Lower lobe of right lung (tissue), 2 donors: ENCODE measurements around the gene MYO1D. TPM values are rescaled to one million over a fixed set of nuclear protein-coding genes. Genes with fewer than 3 reads are reported as not detected.

Experiments used
- ATAC-seq, 2 donors: fragments of 200-7000 bp; cut with Tn5 transposase; one replicate each; pipeline ENCODE4 v1.9.1; 2020 to 2022; ENCODE audit warnings: mild to moderate bottlenecking in 2 of 2, moderate library complexity in 2 of 2
- DNase-seq: peaks from one replicate; pipeline ENCODE4 v3.0.0-alpha.2; 2020
- H3K27ac ChIP-seq: fragments of 200-600 bp; one replicate; pipeline ENCODE4 v1.8.0; 2022
- H3K27me3 ChIP-seq: fragments of 200-600 bp; one replicate; pipeline ENCODE4 v1.8.0; 2022; ENCODE audit warnings: low read depth
- H3K36me3 ChIP-seq: fragments of 200-600 bp; one replicate; pipeline ENCODE4 v1.8.0; 2022; ENCODE audit warnings: mild to moderate bottlenecking
- H3K4me1 ChIP-seq: fragments of 200-600 bp; one replicate; pipeline ENCODE4 v1.8.0; 2022
- H3K4me3 ChIP-seq: fragments of 200-600 bp; one replicate; pipeline ENCODE4 v1.8.0; 2022; ENCODE audit warnings: mild to moderate bottlenecking
- H3K9me3 ChIP-seq: fragments of 200-600 bp; one replicate; pipeline ENCODE4 v1.8.0; 2022
- intact Hi-C: fragments of 100-400 bp; cut with DNase I; formaldehyde crosslinking; loops from one replicate; pipeline ENCODE4 v1.11.0; 2022
- total RNA-seq: library from RNA; stranded (reverse); fragmentation: NEBNext Ultra II Directional; extraction: Animal tissue kit (Norgen Biotek cat#: 25700); gene quantifications from one replicate; pipeline ENCODE4 v1.2.1, GENCODE V29; 2021
- TF ChIP-seq, protein P1 (sequence below): fragments of 200-600 bp; IDR thresholded peaks from one replicate; pipeline ENCODE4 v1.8.0; 2022; ENCODE audit warnings: antibody characterized with exemption, mild to moderate bottlenecking
- donor health status: DM: no; HTN: yes; CAD: no; lungs with severe emphysema.

Gene MYO1D
- total RNA-seq, 1 donor from 2014 or later: 58.0 TPM

DNA sequence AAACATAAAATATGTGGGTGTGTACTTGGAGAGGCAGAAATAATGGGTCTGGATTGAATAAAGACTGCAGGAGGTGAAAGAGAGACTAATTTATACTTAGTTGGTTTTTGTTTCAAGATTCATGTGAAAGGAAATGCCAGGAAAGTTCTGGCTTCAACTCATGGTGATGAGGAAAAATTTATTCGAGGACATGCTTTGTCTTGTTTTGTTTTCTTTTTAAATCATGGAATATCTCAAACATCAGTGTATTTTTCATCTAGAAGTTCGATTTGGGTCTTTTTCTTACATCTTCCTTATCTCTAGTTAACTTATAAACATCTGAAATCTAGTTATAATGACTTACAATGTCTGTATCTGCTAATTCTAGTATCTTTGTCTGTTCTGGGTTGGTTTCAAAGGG is 275.1 kb downstream of the MYO1D start:
- no peaks in the 10 kb centered on the region for H3K4me1 ChIP-seq
- no peaks in the 10 kb centered on the region for H3K27me3 ChIP-seq
- intact Hi-C loops: no loop called here
- no peaks in the 10 kb centered on the region for H3K9me3 ChIP-seq
- H3K36me3 ChIP-seq: peaks cover 12% of the 10 kb centered on the region
- H3K27ac ChIP-seq: no peak overlapping the region
- TF ChIP-seq, protein P1, sequence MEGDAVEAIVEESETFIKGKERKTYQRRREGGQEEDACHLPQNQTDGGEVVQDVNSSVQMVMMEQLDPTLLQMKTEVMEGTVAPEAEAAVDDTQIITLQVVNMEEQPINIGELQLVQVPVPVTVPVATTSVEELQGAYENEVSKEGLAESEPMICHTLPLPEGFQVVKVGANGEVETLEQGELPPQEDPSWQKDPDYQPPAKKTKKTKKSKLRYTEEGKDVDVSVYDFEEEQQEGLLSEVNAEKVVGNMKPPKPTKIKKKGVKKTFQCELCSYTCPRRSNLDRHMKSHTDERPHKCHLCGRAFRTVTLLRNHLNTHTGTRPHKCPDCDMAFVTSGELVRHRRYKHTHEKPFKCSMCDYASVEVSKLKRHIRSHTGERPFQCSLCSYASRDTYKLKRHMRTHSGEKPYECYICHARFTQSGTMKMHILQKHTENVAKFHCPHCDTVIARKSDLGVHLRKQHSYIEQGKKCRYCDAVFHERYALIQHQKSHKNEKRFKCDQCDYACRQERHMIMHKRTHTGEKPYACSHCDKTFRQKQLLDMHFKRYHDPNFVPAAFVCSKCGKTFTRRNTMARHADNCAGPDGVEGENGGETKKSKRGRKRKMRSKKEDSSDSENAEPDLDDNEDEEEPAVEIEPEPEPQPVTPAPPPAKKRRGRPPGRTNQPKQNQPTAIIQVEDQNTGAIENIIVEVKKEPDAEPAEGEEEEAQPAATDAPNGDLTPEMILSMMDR: no peak
- no peak for DNase-seq
- ATAC-seq: no peak
- no peak overlapping the region for H3K4me3 ChIP-seq

GRCh38 chr17:32596628-32597027 is 280.3 kb downstream of the MYO1D start:
- Histone ChIP-seq H3K4me1 (no peaks in the 10 kb centered on the region), H3K4me3 (no peak overlapping the region), H3K36me3 (peaks cover 5% of the 10 kb centered on the region), H3K27ac (no peak overlapping the region), H3K27me3 (no peaks in the 10 kb centered on the region), H3K9me3 (no peaks in the 10 kb centered on the region)
- intact Hi-C loops: no loop called here
- ATAC-seq (no peak), DNase-seq (no peak)
- TF ChIP-seq, protein P1: no peak

DNA sequence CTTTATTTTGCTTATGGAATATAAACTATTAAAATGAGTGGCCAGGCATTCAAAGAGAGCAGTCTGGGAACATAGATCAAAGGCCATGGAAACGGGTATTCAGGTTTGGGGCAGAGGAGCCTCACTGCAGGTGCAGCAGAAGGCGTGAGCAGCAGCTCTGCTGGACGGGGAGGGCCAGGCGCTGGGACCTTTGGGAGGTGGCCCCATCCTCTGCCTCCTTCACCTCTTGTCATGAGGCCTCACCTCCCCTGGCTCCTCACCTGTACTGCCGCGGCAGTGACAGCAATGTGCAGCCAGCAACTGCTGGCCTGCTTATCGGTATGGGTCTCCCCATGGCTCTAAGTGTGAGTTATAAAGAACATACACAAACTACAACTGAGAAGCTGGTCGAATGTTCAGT is 280.7 kb downstream of the MYO1D start:
- peaks cover 3% of the 10 kb centered on the region for H3K36me3 ChIP-seq
- no peaks in the 10 kb centered on the region for H3K27me3 ChIP-seq
- intact Hi-C loops: no loop called here
- H3K4me1 ChIP-seq: no peaks in the 10 kb centered on the region
- TF ChIP-seq, protein P1: no peak
- no peaks in the 10 kb centered on the region for H3K9me3 ChIP-seq
- no peak for ATAC-seq
- H3K4me3 ChIP-seq: no peak overlapping the region
- H3K27ac ChIP-seq: no peak overlapping the region
- no peak for DNase-seq

DNA sequence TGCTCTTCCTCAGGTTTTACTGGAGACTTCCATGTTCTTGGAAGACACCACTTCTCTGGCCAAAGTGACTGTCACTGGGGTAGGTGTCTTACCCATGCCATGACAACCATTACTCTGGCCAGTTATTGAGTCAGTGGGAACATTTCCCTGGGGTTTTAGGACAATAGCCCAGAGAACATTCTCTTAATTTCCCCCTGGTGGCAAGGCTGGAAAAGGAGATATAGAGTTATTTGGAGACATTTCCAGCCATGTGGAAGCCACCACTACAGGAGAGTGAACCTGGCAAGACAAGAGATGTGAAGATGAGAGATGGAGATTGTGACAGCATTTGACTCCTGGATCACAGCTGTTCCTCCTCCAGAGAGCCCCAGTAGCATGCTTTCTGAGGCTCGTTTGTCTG is 283.9 kb downstream of the MYO1D start:
- intact Hi-C loops: no loop called here
- H3K36me3 ChIP-seq: no peaks in the 10 kb centered on the region
- H3K9me3 ChIP-seq: no peaks in the 10 kb centered on the region
- TF ChIP-seq, protein P1: no peak
- H3K27ac ChIP-seq: no peak overlapping the region
- H3K27me3 ChIP-seq: no peaks in the 10 kb centered on the region
- DNase-seq (no peak), ATAC-seq (no peak)
- H3K4me1 ChIP-seq: no peaks in the 10 kb centered on the region
- no peak overlapping the region for H3K4me3 ChIP-seq

- no peak overlapping the region for H3K4me3 ChIP-seq
- no peak for ATAC-seq
- no peaks in the 10 kb centered on the region for H3K36me3 ChIP-seq
- intact Hi-C loops: no loop called here
- H3K27me3 ChIP-seq: no peaks in the 10 kb centered on the region
- no peak overlapping the region for H3K27ac ChIP-seq
- DNase-seq: no peak
- no peaks in the 10 kb centered on the region for H3K4me1 ChIP-seq
- no peaks in the 10 kb centered on the region for H3K9me3 ChIP-seq
- TF ChIP-seq, protein P1: no peak
These were observed 285.5 kb downstream of the MYO1D start for GRCh38 chr17:32591405-32591804.

- DNase-seq: no peak
- no peak overlapping the region for H3K4me3 ChIP-seq
- H3K27ac ChIP-seq: no peak overlapping the region
- intact Hi-C loops: no loop called here
- no peaks in the 10 kb centered on the region for H3K4me1 ChIP-seq
- no peaks in the 10 kb centered on the region for H3K9me3 ChIP-seq
- H3K27me3 ChIP-seq: no peaks in the 10 kb centered on the region
- no peak for ATAC-seq
- H3K36me3 ChIP-seq: no peaks in the 10 kb centered on the region
- TF ChIP-seq, protein P1: no peak
These were observed 285.9 kb downstream of the MYO1D start for GRCh38 chr17:32590974-32591373.
